HG03354 (cell line): Measurements from ENCODE around the gene ADGRD1.

Experiments used
- ATAC-seq: cut with Tn5 transposase; IDR thresholded peaks from one replicate; pipeline ENCODE4 v1.9.1; 2021; ENCODE audit warnings: mild to moderate bottlenecking; ENCODE audit not compliant: unreplicated experiment, poor library complexity, severe bottlenecking

Gene ADGRD1

GRCh38 chr12:131003036-131003715 is 49.5 kb downstream of the ADGRD1 start:
- no peak for ATAC-seq

- ATAC-seq: no peak
These were observed 50.0 kb downstream of the ADGRD1 start for GRCh38 chr12:131003716-131004045.

- no peak for ATAC-seq
These were observed 50.5 kb downstream of the ADGRD1 start for GRCh38 chr12:131004166-131004565.

DNA sequence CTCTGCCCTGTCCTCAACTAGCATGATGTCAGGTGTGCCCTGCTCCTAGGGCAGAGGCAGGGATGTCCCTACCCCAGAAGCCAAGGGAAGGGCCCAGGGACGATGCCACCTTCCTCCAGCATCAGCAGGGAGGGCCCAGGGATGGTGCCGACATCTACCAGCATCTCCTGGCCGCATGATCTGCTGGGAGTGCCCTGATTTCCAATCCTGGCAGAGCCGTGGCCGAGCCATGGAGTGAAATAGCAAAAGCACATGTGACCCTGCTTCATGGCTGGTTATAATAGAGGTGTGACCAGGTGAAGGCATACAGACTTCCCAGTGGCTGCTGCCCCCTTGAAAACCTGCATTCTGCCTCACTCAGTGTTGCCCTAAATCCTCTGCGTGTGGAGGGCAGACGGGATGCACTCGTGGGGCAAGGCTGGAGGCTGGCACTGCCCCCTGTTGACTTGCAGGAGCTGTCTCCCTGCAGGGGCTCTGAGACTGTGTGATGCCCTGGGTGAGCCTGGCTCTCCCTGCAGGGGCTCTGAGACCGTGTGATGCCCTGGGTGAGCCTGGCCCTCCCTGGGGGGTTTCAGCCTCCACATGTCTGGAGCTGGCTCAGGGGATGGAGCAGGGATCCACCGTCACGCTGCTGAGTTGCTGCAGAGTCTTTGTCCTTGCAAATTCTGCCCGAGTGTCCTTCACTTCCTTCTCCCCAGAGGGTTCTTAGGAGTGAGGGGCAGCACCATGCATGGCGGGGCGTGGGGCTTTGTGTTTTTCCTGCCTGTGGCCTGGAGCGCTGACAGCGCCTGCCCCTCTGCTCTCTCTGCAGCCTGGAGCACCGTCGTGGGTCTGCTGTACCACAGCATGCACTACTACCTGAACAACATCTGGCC is 51.7 kb downstream of the ADGRD1 start:
- no peak for ATAC-seq

DNA sequence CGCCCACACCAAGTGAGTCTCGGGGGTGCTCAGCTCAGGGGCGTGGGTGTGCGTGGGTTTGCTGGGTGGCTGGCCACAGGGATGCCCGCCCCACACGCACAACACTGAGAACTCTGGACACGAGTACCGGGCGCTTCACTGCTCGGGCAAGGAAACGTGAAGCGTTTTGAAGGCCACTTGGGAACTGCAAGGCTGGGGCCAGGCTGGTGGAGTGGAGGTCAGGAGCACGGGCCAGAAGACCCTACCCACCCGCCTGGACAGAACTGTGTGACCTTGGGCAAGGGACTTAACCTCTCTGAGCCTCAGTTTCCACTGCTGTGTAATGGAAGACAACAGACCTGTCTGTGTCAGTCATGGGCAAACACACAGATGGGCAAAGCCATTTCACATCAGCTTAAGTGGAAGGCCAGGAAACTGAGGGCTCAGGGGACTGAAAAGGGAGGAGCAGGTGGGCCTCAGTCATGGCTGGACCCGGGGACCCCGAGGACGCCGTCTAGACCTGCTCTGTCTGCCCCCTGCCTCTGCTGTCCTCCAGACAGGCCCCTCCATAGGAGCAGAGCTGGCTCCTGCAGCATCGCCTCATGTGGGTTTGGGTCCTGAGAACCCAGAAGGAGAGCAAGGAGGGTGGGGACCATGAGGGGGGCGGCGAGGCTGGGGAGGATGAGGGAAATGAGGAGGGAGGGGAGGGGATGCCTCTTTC is 52.5 kb downstream of the ADGRD1 start:
- no peak for ATAC-seq

GRCh38 chr12:131007031-131007739 is 53.5 kb downstream of the ADGRD1 start:
- ATAC-seq: no peak

DNA sequence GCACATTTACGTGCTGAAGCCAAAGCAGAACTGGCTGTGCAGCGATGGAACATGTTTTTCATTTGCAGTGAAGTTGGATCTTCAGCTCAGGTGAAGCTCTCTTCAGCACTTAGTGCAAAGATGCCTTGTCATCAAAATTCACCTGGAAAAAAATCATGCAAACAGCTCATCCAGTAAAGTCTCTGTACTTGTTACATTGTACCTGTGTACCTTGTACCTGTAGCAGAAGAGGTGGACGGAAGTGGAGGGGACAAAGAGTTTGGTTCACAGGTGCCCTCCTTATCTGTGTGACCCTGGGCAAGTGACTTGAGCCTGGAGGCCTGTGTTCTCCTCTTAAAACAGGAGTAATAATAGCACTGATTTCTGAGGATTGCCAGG is 54.0 kb downstream of the ADGRD1 start:
- no peak for ATAC-seq

DNA sequence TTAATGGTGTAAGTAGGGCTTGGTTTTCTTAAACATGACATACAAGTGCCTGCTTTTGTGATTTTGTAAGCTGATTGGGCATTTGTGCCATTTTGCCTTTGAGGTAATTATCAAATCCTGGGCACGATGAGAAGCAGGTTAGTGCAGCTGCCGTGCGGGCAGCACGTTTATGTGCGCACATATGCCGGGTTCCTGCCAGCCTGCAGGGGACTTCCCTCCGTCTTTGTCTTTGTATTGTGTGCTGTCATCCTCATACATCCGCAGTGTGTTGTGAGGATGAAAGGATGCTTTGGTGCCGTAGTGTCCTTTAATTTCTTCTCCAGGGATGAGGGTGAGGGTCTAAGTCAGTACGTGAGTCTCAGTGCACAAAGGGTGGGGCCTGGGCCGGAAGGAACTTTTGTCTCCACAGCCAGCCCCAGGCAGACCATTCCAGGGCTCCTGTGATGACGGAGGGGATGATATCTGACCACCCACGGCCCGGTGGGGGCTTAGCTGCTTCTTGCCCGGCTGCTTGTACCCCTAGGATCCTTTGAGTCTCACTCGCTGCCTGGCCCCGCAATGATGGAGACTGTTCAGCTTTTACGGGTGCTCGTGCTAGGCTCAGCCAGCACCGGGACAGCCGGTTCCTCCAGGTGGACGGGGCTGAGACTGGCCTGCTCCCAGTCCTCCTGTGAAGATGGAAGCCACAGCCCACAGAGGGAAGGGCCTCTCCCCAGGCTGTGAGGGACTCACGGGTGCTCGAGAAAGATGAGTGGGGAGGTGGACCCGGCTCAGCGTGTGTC is 54.6 kb downstream of the ADGRD1 start:
- ATAC-seq: no peak

- no peak for ATAC-seq
These were observed 55.2 kb downstream of the ADGRD1 start for GRCh38 chr12:131008913-131009270.

- no peak for ATAC-seq
These were observed 56.1 kb downstream of the ADGRD1 start for GRCh38 chr12:131009595-131010395.

GRCh38 chr12:131010396-131011131 is 56.9 kb downstream of the ADGRD1 start:
- ATAC-seq: no peak

GRCh38 chr12:131011165-131012079 is 57.7 kb downstream of the ADGRD1 start:
- ATAC-seq: no peak

- ATAC-seq: no peak
These were observed 58.8 kb downstream of the ADGRD1 start for GRCh38 chr12:131012279-131013069.

GRCh38 chr12:131013118-131013517 is 59.4 kb downstream of the ADGRD1 start:
- ATAC-seq: no peak

DNA sequence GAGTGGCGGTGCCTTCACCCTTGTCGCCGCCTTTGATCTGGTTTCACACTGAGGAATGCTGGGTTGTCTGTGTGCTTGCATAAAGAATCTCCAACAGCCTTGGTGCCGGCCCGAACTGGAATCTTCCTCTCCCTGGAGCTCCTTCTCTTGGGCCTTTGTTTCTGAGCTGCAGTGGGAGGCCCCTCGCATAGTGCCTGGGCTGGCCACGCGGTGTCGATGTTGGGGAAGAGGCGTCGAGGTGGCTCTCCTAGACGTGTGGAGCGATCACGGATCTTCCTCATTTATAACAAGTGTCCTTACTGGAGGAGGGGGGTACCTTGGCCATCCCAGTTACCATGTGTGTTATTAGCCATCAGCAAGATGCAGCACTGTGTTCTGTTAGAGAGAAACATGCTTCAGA is 60.6 kb downstream of the ADGRD1 start:
- ATAC-seq: no peak

DNA sequence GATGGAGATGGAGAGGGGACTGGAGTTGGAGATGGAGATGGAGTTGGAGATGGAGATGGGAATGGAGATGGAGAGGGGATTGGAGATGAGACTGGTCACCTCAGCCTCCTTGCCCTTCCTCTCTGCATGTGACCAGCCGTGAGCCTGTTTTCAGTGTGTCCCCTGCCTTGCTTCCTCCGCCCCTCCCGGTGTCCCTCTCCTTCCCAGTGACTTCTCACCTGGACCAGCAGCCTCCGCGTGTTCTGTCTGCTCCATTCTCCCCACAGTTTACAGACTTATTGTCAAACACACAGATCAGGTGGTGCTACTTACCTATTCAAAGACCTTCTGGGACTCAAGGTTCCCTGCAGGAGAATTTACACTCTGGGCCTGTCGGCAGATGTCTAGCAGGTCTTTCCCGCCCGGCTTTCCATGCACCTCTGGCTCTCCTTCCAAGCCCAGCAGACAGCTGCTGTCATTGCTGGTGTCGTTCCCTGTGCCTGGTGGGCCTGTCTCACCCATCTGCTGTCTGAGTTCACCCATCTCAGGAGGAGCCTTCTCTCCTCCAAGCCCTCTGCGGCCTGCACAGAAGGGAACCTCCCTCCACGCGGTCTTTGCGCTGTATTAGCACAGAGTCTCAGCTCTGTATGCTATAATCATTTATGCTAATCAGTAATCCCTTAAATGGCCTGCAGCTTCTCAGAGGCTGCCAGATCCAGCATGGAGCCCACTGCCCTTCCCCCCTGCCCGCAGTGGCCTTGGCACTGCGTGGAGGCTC is 62.1 kb downstream of the ADGRD1 start:
- no peak for ATAC-seq
